Progenitor cell of endocrine pancreas (in vitro differentiated cells): Measurements from ENCODE around the gene ATP12A. TPM values are rescaled to one million over a fixed set of nuclear protein-coding genes. Genes with fewer than 3 reads are reported as not detected.

Experiments used
- DNase-seq: peaks from one replicate; pipeline ENCODE4 v3.0.0; 2021; ENCODE audit warnings: low spot score; ENCODE audit not compliant: unreplicated experiment
- H3K27ac Mint-ChIP-seq: 2 replicates; pipeline ENCODE4 v1.8.0; 2021; ENCODE audit warnings: mild to moderate bottlenecking, moderate library complexity, mixed read lengths
- H3K27me3 Mint-ChIP-seq: 2 replicates; pipeline ENCODE4 v1.8.0; 2021; ENCODE audit warnings: mixed read lengths
- H3K36me3 Mint-ChIP-seq: 2 replicates; pipeline ENCODE4 v1.8.0; 2022; ENCODE audit warnings: mixed read lengths; ENCODE audit not compliant: insufficient read depth
- H3K4me1 Mint-ChIP-seq: 2 replicates; pipeline ENCODE4 v1.8.0; 2021; ENCODE audit warnings: low read depth, mixed read lengths
- H3K4me3 Mint-ChIP-seq: 2 replicates; pipeline ENCODE4 v1.8.0; 2021; ENCODE audit warnings: low read depth, mild to moderate bottlenecking, moderate library complexity, mixed read lengths
- H3K9me3 Mint-ChIP-seq: 2 replicates; pipeline ENCODE4 v1.8.0; 2021; ENCODE audit warnings: low read depth, mixed read lengths
- CTCF ChIP-seq: fragments of 200-600 bp; sonication (generic); IDR thresholded peaks from one replicate; pipeline ENCODE4 v1.5.0; 2021; ENCODE audit warnings: antibody characterized with exemption, mild to moderate bottlenecking; ENCODE audit not compliant: unreplicated experiment
- total RNA-seq: library from RNA; stranded (reverse); gene quantifications from 2 replicates; pipeline ENCODE4 v1.2.1, GENCODE V29; 2021

Gene ATP12A
- total RNA-seq, 1 donor from 2014 or later = 1.9 TPM

GRCh38 chr13:24675806-24676570, 4.2 kb upstream of the ATP12A start:
- Mint-ChIP-seq H3K27me3 (peaks cover 33% of the 10 kb centered on the region), H3K27ac (no peak overlapping the region), H3K9me3 (no peaks in the 10 kb centered on the region), H3K4me3 (no peak overlapping the region), H3K4me1 (peaks cover 31% of the 10 kb centered on the region), H3K36me3 (no peaks in the 10 kb centered on the region)
- TF ChIP-seq CTCF = no peak
- DNase-seq = no peak

- Mint-ChIP-seq H3K36me3 (no peaks in the 10 kb centered on the region), H3K27me3 (peaks cover 33% of the 10 kb centered on the region), H3K4me3 (no peak overlapping the region), H3K9me3 (no peaks in the 10 kb centered on the region), H3K4me1 (peaks cover 17% of the 10 kb centered on the region), H3K27ac (no peak overlapping the region)
- no peak for DNase-seq
- no peak for TF ChIP-seq CTCF
Measured at GRCh38 chr13:24678151-24678550, 2.1 kb upstream of the ATP12A start.

GRCh38 chr13:24679686-24680085, 522 bp upstream of the ATP12A start:
- peaks cover 24% of the 10 kb centered on the region for H3K4me1 Mint-ChIP-seq
- TF ChIP-seq CTCF = no peak
- peaks cover 33% of the 10 kb centered on the region for H3K27me3 Mint-ChIP-seq
- H3K9me3 Mint-ChIP-seq = no peaks in the 10 kb centered on the region
- no peaks in the 10 kb centered on the region for H3K36me3 Mint-ChIP-seq
- peak overlapping the region; percentile 55 for H3K4me3 Mint-ChIP-seq
- DNase-seq = no peak
- peak overlapping the region; percentile 39 for H3K27ac Mint-ChIP-seq

- peaks cover 31% of the 10 kb centered on the region for H3K27me3 Mint-ChIP-seq
- TF ChIP-seq CTCF = no peak
- H3K27ac Mint-ChIP-seq = no peak overlapping the region
- H3K9me3 Mint-ChIP-seq = no peaks in the 10 kb centered on the region
- DNase-seq = no peak
- H3K4me3 Mint-ChIP-seq = peak overlapping the region; percentile 47
- H3K36me3 Mint-ChIP-seq = no peaks in the 10 kb centered on the region
- H3K4me1 Mint-ChIP-seq = peaks cover 33% of the 10 kb centered on the region
Measured at GRCh38 chr13:24680921-24681604, 855 bp downstream of the ATP12A start.

GRCh38 chr13:24681930-24682329, 1.7 kb downstream of the ATP12A start:
- Mint-ChIP-seq H3K27me3 (peaks cover 25% of the 10 kb centered on the region), H3K4me1 (peaks cover 33% of the 10 kb centered on the region), H3K27ac (no peak overlapping the region), H3K4me3 (no peak overlapping the region), H3K9me3 (no peaks in the 10 kb centered on the region), H3K36me3 (no peaks in the 10 kb centered on the region)
- TF ChIP-seq CTCF = no peak
- DNase-seq = no peak
